ENCODE data around the gene RPL32. TPM values are rescaled to one million over a fixed set of nuclear protein-coding genes. Genes with fewer than 3 reads are reported as not detected.
A peak's percentile ranks its signal among the peaks of the same experiment; 100 is the strongest.

The RPL32 gene
- total and polyA plus RNA-seq, 9 of the 15 experiments (the other 6 are each of a cell fraction or from before 2014, with no cell fraction given) = 2,738 to 6,200 (median 4,286) TPM

DNA sequence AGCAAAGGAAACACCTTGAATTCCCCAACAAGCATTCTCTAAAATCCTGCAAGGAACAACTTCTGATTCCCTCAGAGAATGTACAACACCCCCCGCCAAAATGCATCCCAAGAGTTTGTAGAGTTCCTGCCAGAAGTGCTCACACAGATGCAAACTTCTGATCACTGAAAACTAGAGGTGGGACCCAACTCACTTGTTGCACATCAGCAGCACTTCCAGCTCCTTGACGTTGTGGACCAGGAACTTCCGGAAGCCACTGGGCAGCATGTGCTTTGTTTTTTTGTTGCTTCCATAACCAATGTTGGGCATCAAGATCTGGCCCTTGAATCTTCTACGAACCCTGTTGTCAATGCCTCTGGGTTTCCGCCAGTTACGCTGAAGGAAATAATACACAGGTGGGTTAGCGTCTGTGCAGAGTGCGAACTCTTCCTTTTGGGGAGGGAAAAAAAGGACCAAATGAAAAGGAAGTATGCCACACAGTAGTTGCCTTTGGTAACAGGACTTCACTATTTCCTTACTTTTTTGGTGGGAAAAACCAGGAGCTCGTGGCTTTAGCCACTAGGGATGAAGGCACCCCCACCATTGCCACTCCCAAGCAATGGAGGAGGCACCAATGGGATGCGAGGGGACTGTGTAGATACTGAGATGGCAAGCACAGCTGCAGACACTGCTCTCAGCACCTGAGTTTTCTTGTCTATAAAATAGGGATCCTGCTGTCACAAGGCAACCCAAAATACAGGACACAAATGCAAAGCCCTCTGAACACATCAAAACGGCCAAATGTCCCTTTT is 2.0 kb downstream of the RPL32 start:
- Histone ChIP-seq H3K9me1 (ENCODE audit: control insufficient read depth, insufficient read depth, low read length) (peaks cover 9% of the 10 kb centered on the region), H3K9me3 (replicated peaks; ENCODE audit: control insufficient read depth, insufficient read depth, low read depth, low read length) (no peaks in the 10 kb centered on the region), H2AFZ (ENCODE audit: low read depth, low read length) (no peak overlapping the region), H3K4me3 (peak overlapping the region; percentile 85), H3K4me1 (replicated peaks in 1 of 2; ENCODE audit: control insufficient read depth in 2 of 2, insufficient read depth in 2 of 2, low read length in 2 of 2) (peaks cover 24 to 33% of the 10 kb centered on the region in 2 experiments; a peak in 4 of 5 replicates), H3K4me2 (ENCODE audit: insufficient read depth, low read length) (peak overlapping the region; percentile 100), H3K9ac (ENCODE audit: insufficient read depth in 1 of 2, low read depth in 2 of 2, low read length in 2 of 2) (peak overlapping the region; percentile 98 to 100), H3K36me3 (ENCODE audit: control insufficient read depth, insufficient read depth, low read length) (peaks cover 69% of the 10 kb centered on the region), H3K79me2 (ENCODE audit: control insufficient read depth, insufficient read depth, low read length) (peaks cover 65% of the 10 kb centered on the region), H4K20me1 (replicated peaks; ENCODE audit: control insufficient read depth, insufficient read depth, low read length) (peaks cover 65% of the 10 kb centered on the region), H3K27ac (ENCODE audit: extremely low read depth, low read depth, low read length) (peak overlapping the region; percentile 93; the same call in 2 of the 3 replicates), H3K27me3 (ENCODE audit: control insufficient read depth in 2 of 2, insufficient read depth in 2 of 2, low read length in 2 of 2) (no peaks in the 10 kb centered on the region)
- FAIRE-seq (no peak), ATAC-seq (0 out of 3 replicates have a peak, but pooled peaks have one; percentile 15), DNase-seq (ENCODE audit: extremely low read depth in 1 of 4, low spot score in 3 of 4) (peak in 3 of 4 experiments; percentile 44 to 53 (median 48))
- in situ Hi-C loops (cut with MboI) (no loop called here), intact Hi-C loops (cut with micrococcal nuclease) (no loop called here)
- ChIA-PET POLR2A (interaction anchor here (0.8 to 4.3 kb wide), 16 partner anchors 9 to 166 kb away, joined by 3 to 70 read pairs (median 4); partner anchors contain the start of gene CAND2), CTCF (ENCODE audit: low intra/inter-chr PET ratio) (no interaction called here)
- WGBS (ENCODE audit: insufficient coverage, low coverage, missing lambda C conversion rate) = 26% methylated on average over 11 of the region's 11 CpGs
- BruUV-seq (replicated peaks) = no TSS peak
- TF ChIP-seq IFI16 (CRISPR knock-in tag; IDR thresholded peaks at IDR 0.05) (no peak), PPARD (CRISPR knock-in tag; IDR thresholded peaks at IDR 0.05) (no peak), MNT (conservative IDR thresholded peaks at IDR 0.05) (0 out of 4 replicates have a peak, but pooled peaks of 1 of the 2 experiments have one; percentile 40), SNRNP70 (optimal IDR thresholded peaks at IDR 0.05; ENCODE audit: low read depth, low read length) (peak; percentile 23), DNMT1 (IDR thresholded peaks at IDR 0.05) (no peak), ZNF354B (CRISPR knock-in tag; IDR thresholded peaks at IDR 0.05) (no peak), EGR1 (conservative IDR thresholded peaks at IDR 0.05) (no peak), CBFA2T2 (conservative IDR thresholded peaks at IDR 0.05) (no peak), LCOR (CRISPR knock-in tag; IDR thresholded peaks at IDR 0.05) (no peak), ZNF316 (IDR thresholded peaks at IDR 0.05) (no peak), KAT7 (CRISPR knock-in tag; IDR thresholded peaks at IDR 0.05; ENCODE audit: borderline replicate concordance) (no peak)
- TF ChIP-seq, protein P1, sequence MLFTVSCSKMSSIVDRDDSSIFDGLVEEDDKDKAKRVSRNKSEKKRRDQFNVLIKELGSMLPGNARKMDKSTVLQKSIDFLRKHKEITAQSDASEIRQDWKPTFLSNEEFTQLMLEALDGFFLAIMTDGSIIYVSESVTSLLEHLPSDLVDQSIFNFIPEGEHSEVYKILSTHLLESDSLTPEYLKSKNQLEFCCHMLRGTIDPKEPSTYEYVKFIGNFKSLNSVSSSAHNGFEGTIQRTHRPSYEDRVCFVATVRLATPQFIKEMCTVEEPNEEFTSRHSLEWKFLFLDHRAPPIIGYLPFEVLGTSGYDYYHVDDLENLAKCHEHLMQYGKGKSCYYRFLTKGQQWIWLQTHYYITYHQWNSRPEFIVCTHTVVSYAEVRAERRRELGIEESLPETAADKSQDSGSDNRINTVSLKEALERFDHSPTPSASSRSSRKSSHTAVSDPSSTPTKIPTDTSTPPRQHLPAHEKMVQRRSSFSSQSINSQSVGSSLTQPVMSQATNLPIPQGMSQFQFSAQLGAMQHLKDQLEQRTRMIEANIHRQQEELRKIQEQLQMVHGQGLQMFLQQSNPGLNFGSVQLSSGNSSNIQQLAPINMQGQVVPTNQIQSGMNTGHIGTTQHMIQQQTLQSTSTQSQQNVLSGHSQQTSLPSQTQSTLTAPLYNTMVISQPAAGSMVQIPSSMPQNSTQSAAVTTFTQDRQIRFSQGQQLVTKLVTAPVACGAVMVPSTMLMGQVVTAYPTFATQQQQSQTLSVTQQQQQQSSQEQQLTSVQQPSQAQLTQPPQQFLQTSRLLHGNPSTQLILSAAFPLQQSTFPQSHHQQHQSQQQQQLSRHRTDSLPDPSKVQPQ (CRISPR knock-in tag; IDR thresholded peaks at IDR 0.05; ENCODE audit: borderline replicate concordance) = no peak
- TF ChIP-seq, protein P2, sequence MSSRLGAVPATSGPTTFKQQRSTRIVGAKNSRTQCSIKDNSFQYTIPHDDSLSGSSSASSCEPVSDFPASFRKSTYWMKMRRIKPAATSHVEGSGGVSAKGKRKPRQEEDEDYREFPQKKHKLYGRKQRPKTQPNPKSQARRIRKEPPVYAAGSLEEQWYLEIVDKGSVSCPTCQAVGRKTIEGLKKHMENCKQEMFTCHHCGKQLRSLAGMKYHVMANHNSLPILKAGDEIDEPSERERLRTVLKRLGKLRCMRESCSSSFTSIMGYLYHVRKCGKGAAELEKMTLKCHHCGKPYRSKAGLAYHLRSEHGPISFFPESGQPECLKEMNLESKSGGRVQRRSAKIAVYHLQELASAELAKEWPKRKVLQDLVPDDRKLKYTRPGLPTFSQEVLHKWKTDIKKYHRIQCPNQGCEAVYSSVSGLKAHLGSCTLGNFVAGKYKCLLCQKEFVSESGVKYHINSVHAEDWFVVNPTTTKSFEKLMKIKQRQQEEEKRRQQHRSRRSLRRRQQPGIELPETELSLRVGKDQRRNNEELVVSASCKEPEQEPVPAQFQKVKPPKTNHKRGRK (tag; IDR thresholded peaks at IDR 0.05) = no peak
- TF ChIP-seq, protein P3, sequence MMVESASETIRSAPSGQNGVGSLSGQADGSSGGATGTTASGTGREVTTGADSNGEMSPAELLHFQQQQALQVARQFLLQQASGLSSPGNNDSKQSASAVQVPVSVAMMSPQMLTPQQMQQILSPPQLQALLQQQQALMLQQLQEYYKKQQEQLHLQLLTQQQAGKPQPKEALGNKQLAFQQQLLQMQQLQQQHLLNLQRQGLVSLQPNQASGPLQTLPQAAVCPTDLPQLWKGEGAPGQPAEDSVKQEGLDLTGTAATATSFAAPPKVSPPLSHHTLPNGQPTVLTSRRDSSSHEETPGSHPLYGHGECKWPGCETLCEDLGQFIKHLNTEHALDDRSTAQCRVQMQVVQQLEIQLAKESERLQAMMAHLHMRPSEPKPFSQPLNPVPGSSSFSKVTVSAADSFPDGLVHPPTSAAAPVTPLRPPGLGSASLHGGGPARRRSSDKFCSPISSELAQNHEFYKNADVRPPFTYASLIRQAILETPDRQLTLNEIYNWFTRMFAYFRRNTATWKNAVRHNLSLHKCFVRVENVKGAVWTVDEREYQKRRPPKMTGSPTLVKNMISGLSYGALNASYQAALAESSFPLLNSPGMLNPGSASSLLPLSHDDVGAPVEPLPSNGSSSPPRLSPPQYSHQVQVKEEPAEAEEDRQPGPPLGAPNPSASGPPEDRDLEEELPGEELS (CRISPR knock-in tag; IDR thresholded peaks at IDR 0.05; ENCODE audit: borderline replicate concordance) = no peak
